Activated CD4-positive, alpha-beta T cell treated with anti-CD3 and anti-CD28 coated beads, Interleukin-2, amount 10 ng/mL, durations not matched to agents 7 days and 5 days (primary cell): Measurements from ENCODE around the gene VDAC1. TPM values are rescaled to one million over a fixed set of nuclear protein-coding genes. Genes with fewer than 3 reads are reported as not detected.

Experiments used
- CTCF ChIA-PET: fragments of 350-600 bp; sonication (Branson Sonifier 250); formaldehyde crosslinking; loops from one replicate; lab custom pipeline; 2021; ENCODE audit warnings: antibody characterized with exemption; lab: Charles Lee
- POLR2A ChIA-PET: fragments of 350-600 bp; sonication (Branson Sonifier 250); formaldehyde crosslinking; loops from one replicate; lab custom pipeline; 2021; ENCODE audit warnings: antibody characterized with exemption; lab: Charles Lee
- DNase-seq: peaks from one replicate; pipeline ENCODE4 v3.0.0-alpha.2; 2020
- H3K27ac Mint-ChIP-seq: one replicate; pipeline ENCODE4 v1.8.0; 2021; ENCODE audit warnings: mild to moderate bottlenecking, moderate library complexity, mixed read lengths
- H3K27me3 Mint-ChIP-seq: one replicate; pipeline ENCODE4 v1.8.0; 2021; ENCODE audit warnings: mixed read lengths
- H3K36me3 Mint-ChIP-seq: one replicate; pipeline ENCODE4 v1.8.0; 2021; ENCODE audit warnings: low read depth, mixed read lengths
- H3K4me1 Mint-ChIP-seq: one replicate; pipeline ENCODE4 v1.8.0; 2021; ENCODE audit warnings: mixed read lengths
- H3K4me3 Mint-ChIP-seq: one replicate; pipeline ENCODE4 v1.8.0; 2021; ENCODE audit warnings: mild to moderate bottlenecking, moderate library complexity, mixed read lengths
- H3K9me3 Mint-ChIP-seq: one replicate; pipeline ENCODE4 v1.8.0; 2021; ENCODE audit warnings: mixed read lengths
- total RNA-seq, 2 experiments: library from RNA; stranded (reverse); gene quantifications; one replicate each; pipeline ENCODE4 v1.2.3, GENCODE V29; 2021

The VDAC1 gene, protein sequence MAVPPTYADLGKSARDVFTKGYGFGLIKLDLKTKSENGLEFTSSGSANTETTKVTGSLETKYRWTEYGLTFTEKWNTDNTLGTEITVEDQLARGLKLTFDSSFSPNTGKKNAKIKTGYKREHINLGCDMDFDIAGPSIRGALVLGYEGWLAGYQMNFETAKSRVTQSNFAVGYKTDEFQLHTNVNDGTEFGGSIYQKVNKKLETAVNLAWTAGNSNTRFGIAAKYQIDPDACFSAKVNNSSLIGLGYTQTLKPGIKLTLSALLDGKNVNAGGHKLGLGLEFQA
- total RNA-seq, result 100 to 1,000 TPM; 184 to 208 TPM

- H3K9me3 Mint-ChIP-seq, result no peaks in the 10 kb centered on the region
These were observed at the start of gene VDAC1 for GRCh38 chr5:134004626-134005416. Gene VDAC1, minus strand, starts transcription at chr5:134004975. Its CDS starts 11,963 bp downstream, at chr5:133993012.

GRCh38 chr5:134053840-134054338 lies 49.1 kb upstream of the VDAC1 start:
- Mint-ChIP-seq H3K27ac (peak overlapping the region; percentile 83), H3K36me3 (no peaks in the 10 kb centered on the region), H3K4me1 (peaks cover 34% of the 10 kb centered on the region), H3K27me3 (no peaks in the 10 kb centered on the region), H3K4me3 (no peak overlapping the region), H3K9me3 (no peaks in the 10 kb centered on the region)
- DNase-seq, result peak; percentile 30
- POLR2A ChIA-PET, result no interaction called here
- CTCF ChIA-PET, result interaction anchor here (1.0 to 5.6 kb wide), 3 partner anchors 10 to 20 kb away, joined by 4 to 45 read pairs (median 8); no protein-coding TSS in a partner anchor

More at GRCh38 chr5:134004626-134005416, at the start of gene VDAC1:
- ChIA-PET POLR2A (interaction anchor here (0.6 kb wide), 1 partner anchor 1277 kb away, joined by 4 read pairs; no protein-coding TSS in a partner anchor), CTCF (interaction anchor here (0.9 to 3.0 kb wide), 7 partner anchors 9 to 96 kb away, joined by 3 to 11 read pairs (median 3); no protein-coding TSS in a partner anchor)
- no peaks in the 10 kb centered on the region for H3K27me3 Mint-ChIP-seq
- peaks cover 44% of the 10 kb centered on the region for H3K4me1 Mint-ChIP-seq
- H3K4me3 Mint-ChIP-seq, result peak within 1 kb of the TSS; percentile 88
- DNase-seq, result peak; percentile 87
- H3K36me3 Mint-ChIP-seq, result peaks cover 27% of the 10 kb centered on the region
- H3K27ac Mint-ChIP-seq, result peak within 1 kb of the TSS; percentile 93

DNA sequence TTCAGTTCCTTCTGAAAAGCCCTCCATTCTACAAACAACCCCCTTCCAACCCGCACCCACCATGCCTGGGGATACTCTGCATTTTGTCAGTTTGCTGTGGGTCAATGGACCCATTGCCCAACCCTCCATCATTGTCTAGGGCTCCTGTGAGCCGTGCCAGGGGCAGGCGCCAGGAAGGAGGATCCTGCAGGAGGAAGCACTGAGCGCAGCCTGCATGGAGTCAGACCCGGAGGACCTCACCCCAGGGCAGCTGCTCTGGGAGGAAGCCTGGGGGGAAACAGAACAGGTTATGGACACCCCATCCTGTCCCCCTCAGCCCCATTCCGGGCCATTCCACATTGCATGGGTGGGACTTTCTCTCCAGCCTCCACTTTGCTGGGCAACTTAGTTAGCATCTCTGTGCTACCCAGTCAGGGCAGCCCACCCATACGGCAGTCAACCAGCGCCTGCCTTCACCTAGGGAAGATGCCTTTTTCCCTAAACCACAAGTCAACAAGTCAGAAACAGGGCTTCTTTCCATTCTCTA lies 48.6 kb upstream of the VDAC1 start:
- POLR2A ChIA-PET, result no interaction called here
- peak overlapping the region; percentile 83 for H3K27ac Mint-ChIP-seq

DNA sequence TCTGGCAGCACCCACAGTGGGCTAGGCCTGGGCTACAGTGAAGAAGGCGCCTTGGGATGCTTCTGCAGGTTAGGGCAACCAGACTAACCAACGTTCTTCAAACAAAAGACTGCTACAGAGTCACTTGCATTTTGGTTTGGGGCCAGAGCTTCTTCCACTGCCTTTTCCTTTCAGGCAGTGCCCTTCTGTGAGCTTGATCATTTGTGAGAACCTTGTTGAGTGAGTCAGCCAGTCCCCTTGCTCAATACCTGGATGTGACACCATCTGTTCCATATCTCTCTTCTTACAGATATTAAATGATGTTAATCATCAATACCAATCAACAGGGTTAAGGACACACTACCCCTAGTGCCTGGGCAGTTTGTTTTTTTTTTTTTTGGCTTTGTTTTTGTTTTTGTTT lies 46.5 kb upstream of the VDAC1 start:
- Mint-ChIP-seq H3K9me3 (no peaks in the 10 kb centered on the region), H3K4me1 (peaks cover 46% of the 10 kb centered on the region), H3K4me3 (no peak overlapping the region), H3K27ac (no peak overlapping the region), H3K36me3 (no peaks in the 10 kb centered on the region), H3K27me3 (no peaks in the 10 kb centered on the region)
- DNase-seq, result no peak
- CTCF ChIA-PET, result interaction anchor here (0.6 to 5.6 kb wide), 6 partner anchors 8 to 1130 kb away, joined by 3 to 45 read pairs (median 4); no protein-coding TSS in a partner anchor
- POLR2A ChIA-PET, result no interaction called here

More for the DNA sequence above, 48.6 kb upstream of the VDAC1 start:
- no peaks in the 10 kb centered on the region for H3K27me3 Mint-ChIP-seq
- no peak overlapping the region for H3K4me3 Mint-ChIP-seq
- H3K9me3 Mint-ChIP-seq, result no peaks in the 10 kb centered on the region
- H3K36me3 Mint-ChIP-seq, result no peaks in the 10 kb centered on the region
- no peak for DNase-seq
- peaks cover 36% of the 10 kb centered on the region for H3K4me1 Mint-ChIP-seq
- CTCF ChIA-PET, result interaction anchor here (1.0 to 5.6 kb wide), 3 partner anchors 9 to 20 kb away, joined by 4 to 45 read pairs (median 8); no protein-coding TSS in a partner anchor

- peaks cover under 1% of the 10 kb centered on the region for H3K27me3 Mint-ChIP-seq
- H3K9me3 Mint-ChIP-seq, result no peaks in the 10 kb centered on the region
- CTCF ChIA-PET, result no interaction called here
- POLR2A ChIA-PET, result no interaction called here
- peaks cover under 1% of the 10 kb centered on the region for H3K36me3 Mint-ChIP-seq
- no peak overlapping the region for H3K27ac Mint-ChIP-seq
- DNase-seq, result no peak
- no peak overlapping the region for H3K4me3 Mint-ChIP-seq
- H3K4me1 Mint-ChIP-seq, result peaks cover 38% of the 10 kb centered on the region
These were observed 44.1 kb upstream of the VDAC1 start for GRCh38 chr5:134048864-134049263.

GRCh38 chr5:134047687-134048056 lies 42.9 kb upstream of the VDAC1 start:
- CTCF ChIA-PET, result interaction anchor here (1.1 kb wide), 1 partner anchor 8 kb away, joined by 3 read pairs; no protein-coding TSS in a partner anchor
- no peak overlapping the region for H3K27ac Mint-ChIP-seq
- H3K9me3 Mint-ChIP-seq, result no peaks in the 10 kb centered on the region
- peaks cover 2% of the 10 kb centered on the region for H3K27me3 Mint-ChIP-seq
- POLR2A ChIA-PET, result no interaction called here
- DNase-seq, result no peak
- H3K4me1 Mint-ChIP-seq, result peaks cover 37% of the 10 kb centered on the region
- H3K4me3 Mint-ChIP-seq, result no peak overlapping the region
- peaks cover 3% of the 10 kb centered on the region for H3K36me3 Mint-ChIP-seq

DNA sequence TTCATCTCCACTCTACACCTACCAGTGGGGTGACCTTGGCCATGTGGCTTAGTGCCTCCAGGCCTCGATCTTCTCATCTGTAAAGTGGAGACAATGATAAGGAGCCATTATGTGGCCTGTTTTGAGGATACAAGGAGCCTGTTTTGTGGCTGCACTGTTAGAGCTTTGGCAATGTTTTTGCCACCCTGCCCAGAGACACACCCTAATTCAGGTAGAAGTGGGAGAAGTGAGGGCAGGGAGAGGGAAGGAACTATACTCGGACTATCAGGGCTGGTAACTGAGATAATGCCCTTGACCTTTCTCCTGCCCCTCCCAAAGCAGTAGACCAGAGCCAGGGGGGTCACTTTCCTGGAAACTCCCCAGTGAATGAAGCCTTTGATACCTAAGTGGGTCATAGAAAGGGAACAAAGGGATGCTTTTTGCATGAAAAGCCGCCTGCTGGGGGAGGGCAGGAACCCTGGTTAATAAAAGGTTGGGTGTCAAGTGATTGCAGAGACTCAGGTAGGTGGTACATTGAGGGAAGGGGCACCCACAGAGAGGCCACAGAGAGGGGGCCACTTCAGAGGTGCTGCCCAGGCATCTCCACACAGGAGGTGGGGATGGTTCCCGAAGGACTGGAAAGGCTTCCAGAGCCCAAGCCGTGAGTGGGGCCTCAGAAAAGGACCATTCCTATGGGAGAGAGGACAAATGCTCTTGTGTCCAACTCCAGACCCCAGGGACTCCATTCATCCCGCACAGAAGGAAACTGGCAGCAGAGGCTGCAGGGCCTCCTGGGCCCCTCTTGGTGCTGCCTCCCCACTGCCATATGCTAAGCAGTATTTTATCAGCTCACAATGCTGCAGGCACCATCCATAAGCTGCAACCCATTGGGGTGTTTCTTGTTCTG lies 42.3 kb upstream of the VDAC1 start:
- no peak for DNase-seq
- CTCF ChIA-PET, result interaction anchor here (1.1 to 14.5 kb wide), 2 partner anchors 7 to 91 kb away, joined by 3 to 258 read pairs; no protein-coding TSS in a partner anchor
- peaks cover 3% of the 10 kb centered on the region for H3K36me3 Mint-ChIP-seq
- POLR2A ChIA-PET, result no interaction called here
- no peaks in the 10 kb centered on the region for H3K9me3 Mint-ChIP-seq
- H3K4me1 Mint-ChIP-seq, result peaks cover 39% of the 10 kb centered on the region
- H3K27ac Mint-ChIP-seq, result no peak overlapping the region
- H3K4me3 Mint-ChIP-seq, result no peak overlapping the region
- H3K27me3 Mint-ChIP-seq, result peaks cover 2% of the 10 kb centered on the region

- ChIA-PET CTCF (interaction anchor here (14.5 kb wide), 1 partner anchor 91 kb away, joined by 258 read pairs; no protein-coding TSS in a partner anchor), POLR2A (no interaction called here)
- Mint-ChIP-seq H3K4me1 (peaks cover 45% of the 10 kb centered on the region), H3K27me3 (peaks cover 2% of the 10 kb centered on the region), H3K4me3 (no peak overlapping the region), H3K27ac (no peak overlapping the region), H3K9me3 (no peaks in the 10 kb centered on the region), H3K36me3 (peaks cover 3% of the 10 kb centered on the region)
- no peak for DNase-seq
These were observed 41.6 kb upstream of the VDAC1 start for GRCh38 chr5:134046330-134046729.

- CTCF ChIA-PET, result interaction anchor here (0.6 to 14.5 kb wide), 17 partner anchors 8 to 128 kb away, joined by 3 to 258 read pairs (median 3); no protein-coding TSS in a partner anchor
- Mint-ChIP-seq H3K4me3 (no peak overlapping the region), H3K4me1 (peaks cover 59% of the 10 kb centered on the region), H3K36me3 (peaks cover 3% of the 10 kb centered on the region), H3K27me3 (peaks cover 2% of the 10 kb centered on the region), H3K27ac (no peak overlapping the region), H3K9me3 (no peaks in the 10 kb centered on the region)
- DNase-seq, result no peak
- POLR2A ChIA-PET, result interaction anchor here (0.6 kb wide), 1 partner anchor 23 kb away, joined by 3 read pairs; no protein-coding TSS in a partner anchor
These were observed 39.3 kb upstream of the VDAC1 start for GRCh38 chr5:134043793-134044792.

- CTCF ChIA-PET, result interaction anchor here (0.6 to 14.5 kb wide), 11 partner anchors 11 to 769 kb away, joined by 3 to 258 read pairs (median 5); no protein-coding TSS in a partner anchor
- DNase-seq, result peak; percentile 32
- POLR2A ChIA-PET, result no interaction called here
- H3K4me3 Mint-ChIP-seq, result no peak overlapping the region
- peaks cover 2% of the 10 kb centered on the region for H3K27me3 Mint-ChIP-seq
- peaks cover 56% of the 10 kb centered on the region for H3K4me1 Mint-ChIP-seq
- H3K9me3 Mint-ChIP-seq, result no peaks in the 10 kb centered on the region
- peaks cover 3% of the 10 kb centered on the region for H3K36me3 Mint-ChIP-seq
- peak overlapping the region; percentile 81 for H3K27ac Mint-ChIP-seq
These were observed 37.0 kb upstream of the VDAC1 start for GRCh38 chr5:134041570-134042411.
